MG63 (cell line): ENCODE results near the gene KLHL29. TPM values are rescaled to one million over a fixed set of nuclear protein-coding genes. Genes with fewer than 3 reads are reported as not detected.

Source experiments
- DNase-seq: peaks from one replicate; pipeline ENCODE4 v3.0.0-alpha.2; 2020
- H3K27me3 ChIP-seq: fragments of 250-450 bp; sonication (Bioruptor Pico); 2 replicates; pipeline ENCODE4 v1.5.1; 2020; ENCODE audit warnings: mild to moderate bottlenecking, moderate library complexity
- H3K36me3 ChIP-seq: fragments of 250-450 bp; sonication (Bioruptor Pico); 2 replicates; pipeline ENCODE4 v1.5.1; 2020; ENCODE audit warnings: mild to moderate bottlenecking, moderate library complexity
- H3K4me3 ChIP-seq: fragments of 250-450 bp; sonication (Bioruptor Pico); 2 replicates; pipeline ENCODE4 v1.5.1; 2020; ENCODE audit warnings: mild to moderate bottlenecking, moderate library complexity
- H3K9me3 ChIP-seq: fragments of 250-450 bp; sonication (Bioruptor Pico); 2 replicates; pipeline ENCODE4 v1.5.1; 2020; ENCODE audit warnings: mild to moderate bottlenecking, moderate library complexity
- total RNA-seq: library from RNA; depleted of rRNA; stranded (reverse); fragments of >200 nt; shearing (Covaris generic); gene quantifications from 2 replicates; pipeline ENCODE4 v1.2.3, GENCODE V29; 2014; ENCODE audit warnings: low replicate concordance

Gene KLHL29
- total RNA-seq, 1 experiment from 2014 or later, result 1.5 TPM

DNA sequence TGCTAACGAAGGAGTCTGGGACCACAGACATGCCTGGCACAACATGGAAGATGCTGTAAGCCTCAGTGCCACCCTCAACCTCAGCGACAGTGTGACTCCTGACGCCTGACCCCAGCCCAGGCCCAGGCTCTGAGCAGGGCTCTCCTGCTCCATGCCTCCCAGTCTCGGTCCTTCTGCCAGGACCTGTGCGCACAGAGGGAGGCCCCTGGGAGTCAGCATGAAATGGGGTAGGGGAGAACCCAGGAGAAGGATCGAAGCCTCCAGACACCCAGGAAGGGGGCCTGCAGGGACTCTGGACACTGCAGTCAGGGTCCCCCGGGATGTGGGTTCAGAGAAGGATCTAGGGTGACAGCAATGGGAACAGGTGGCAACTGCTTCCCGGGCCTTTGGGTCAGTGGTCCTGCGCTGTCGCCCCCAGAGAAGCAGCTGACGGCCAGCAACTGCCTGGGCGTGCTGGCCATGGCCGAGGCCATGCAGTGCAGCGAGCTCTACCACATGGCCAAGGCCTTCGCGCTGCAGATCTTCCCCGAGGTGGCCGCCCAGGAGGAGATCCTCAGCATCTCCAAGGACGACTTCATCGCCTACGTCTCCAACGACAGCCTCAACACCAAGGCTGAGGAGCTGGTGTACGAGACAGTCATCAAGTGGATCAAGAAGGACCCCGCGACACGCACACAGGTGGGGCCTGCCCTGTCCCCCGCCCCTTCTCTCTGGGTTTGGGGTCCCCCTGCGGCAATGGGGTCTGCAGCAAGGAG lies 308.0 kb downstream of the KLHL29 start:
- H3K27me3 ChIP-seq, result no peaks in the 10 kb centered on the region
- H3K36me3 ChIP-seq, result peaks cover 8% of the 10 kb centered on the region; the same call in 1 of the 2 replicates
- no peaks in the 10 kb centered on the region for H3K9me3 ChIP-seq
- no peak for DNase-seq
- no peak overlapping the region for H3K4me3 ChIP-seq

DNA sequence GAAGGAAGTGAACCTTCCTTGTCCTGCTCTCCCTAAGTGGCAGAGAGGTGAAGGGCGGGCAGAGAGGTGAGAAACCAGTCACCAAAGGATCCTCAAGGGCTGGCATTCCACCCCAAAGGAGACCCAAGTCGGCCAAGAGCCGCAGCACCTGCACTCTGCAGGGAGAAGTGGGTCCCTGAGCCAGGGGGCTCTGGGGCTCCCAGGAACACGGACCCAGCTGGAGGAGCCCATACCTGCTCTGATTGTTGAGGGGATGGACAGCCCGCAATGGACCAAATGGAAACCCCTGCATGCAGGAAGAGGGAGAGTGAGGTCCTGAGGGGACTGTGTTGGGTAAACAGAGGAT lies 308.6 kb downstream of the KLHL29 start:
- DNase-seq, result no peak
- Histone ChIP-seq H3K36me3 (peaks cover 8% of the 10 kb centered on the region; the same call in 1 of the 2 replicates), H3K4me3 (no peak overlapping the region), H3K27me3 (no peaks in the 10 kb centered on the region), H3K9me3 (no peaks in the 10 kb centered on the region)

DNA sequence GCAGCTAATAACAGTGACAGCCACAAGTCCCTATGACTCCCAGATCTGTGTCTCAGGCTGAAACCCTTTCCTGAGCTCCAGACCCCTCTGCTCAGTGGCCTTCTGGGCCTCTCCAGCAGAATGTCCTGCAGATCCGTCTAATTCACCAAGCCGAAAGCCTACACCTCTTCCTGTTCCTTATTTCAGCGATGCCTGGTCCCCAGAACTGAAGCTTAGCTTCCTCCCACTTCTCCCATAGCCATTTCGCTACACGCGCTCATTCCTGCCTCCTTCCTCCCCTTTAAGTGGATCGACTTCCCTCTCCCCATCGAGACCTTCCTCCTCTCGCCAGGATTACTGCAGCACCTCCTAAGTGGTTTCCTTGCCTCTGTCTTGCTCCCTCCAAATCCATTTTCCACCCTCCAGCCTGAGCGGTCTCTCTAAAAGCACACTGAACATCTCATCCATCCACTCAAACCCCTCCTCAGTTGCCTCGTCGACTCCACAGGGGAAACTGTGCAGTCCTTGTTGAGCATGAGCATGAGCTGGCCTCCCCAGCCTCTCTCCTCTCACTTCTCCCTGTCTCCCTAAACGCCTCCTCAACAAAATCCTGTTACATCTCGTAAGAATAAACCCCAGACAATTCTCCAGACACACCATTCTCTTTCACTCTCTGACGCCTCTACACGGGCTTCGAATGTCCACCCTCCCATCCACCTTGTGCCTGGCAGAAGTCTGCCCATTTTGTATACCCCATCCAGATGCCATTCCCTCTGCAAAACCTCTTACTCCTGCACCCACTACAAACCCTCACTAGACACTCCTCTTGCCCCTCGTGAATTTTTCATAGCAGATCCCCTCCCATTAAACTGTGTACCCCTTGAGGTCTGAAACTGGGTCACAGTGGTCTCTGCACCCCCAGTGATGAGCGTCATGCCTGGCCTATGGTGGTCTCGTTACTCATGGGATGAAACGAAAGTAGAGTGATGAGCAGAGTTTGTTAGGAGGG lies 309.4 kb downstream of the KLHL29 start:
- Histone ChIP-seq H3K27me3 (no peaks in the 10 kb centered on the region), H3K36me3 (peaks cover 11% of the 10 kb centered on the region), H3K9me3 (no peaks in the 10 kb centered on the region), H3K4me3 (no peak overlapping the region)
- DNase-seq, result no peak

DNA sequence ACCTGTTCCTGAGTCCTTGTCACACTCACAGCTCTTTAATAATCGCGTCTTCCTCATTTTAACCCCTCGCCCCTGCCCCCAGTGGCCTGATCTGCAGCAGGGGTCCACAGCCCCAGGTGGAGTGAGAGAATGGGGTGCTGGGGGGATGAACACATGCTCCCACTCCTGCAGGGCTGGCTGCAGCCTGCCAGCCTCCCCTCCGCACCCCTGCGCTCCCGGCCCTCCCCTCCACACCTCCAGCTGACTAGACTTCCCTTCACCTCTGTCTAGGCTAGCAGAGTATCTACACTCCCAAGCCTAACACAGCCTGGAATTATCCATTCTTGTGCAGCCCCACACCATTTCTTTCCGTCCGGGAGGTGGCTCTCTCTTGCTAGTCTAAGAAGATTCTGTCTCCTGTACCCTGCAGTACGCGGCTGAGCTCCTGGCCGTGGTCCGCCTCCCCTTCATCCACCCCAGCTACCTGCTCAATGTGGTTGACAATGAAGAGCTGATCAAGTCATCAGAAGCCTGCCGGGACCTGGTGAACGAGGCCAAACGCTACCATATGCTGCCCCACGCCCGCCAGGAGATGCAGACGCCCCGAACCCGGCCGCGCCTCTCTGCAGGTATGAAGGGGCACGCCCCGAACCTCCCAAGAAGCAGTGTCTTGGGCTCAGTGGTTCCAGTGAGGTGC lies 310.4 kb downstream of the KLHL29 start:
- no peak for DNase-seq
- Histone ChIP-seq H3K36me3 (peaks cover 19% of the 10 kb centered on the region), H3K4me3 (no peak overlapping the region), H3K27me3 (no peaks in the 10 kb centered on the region), H3K9me3 (peaks cover 5% of the 10 kb centered on the region; the same call in 1 of the 2 replicates)

DNA sequence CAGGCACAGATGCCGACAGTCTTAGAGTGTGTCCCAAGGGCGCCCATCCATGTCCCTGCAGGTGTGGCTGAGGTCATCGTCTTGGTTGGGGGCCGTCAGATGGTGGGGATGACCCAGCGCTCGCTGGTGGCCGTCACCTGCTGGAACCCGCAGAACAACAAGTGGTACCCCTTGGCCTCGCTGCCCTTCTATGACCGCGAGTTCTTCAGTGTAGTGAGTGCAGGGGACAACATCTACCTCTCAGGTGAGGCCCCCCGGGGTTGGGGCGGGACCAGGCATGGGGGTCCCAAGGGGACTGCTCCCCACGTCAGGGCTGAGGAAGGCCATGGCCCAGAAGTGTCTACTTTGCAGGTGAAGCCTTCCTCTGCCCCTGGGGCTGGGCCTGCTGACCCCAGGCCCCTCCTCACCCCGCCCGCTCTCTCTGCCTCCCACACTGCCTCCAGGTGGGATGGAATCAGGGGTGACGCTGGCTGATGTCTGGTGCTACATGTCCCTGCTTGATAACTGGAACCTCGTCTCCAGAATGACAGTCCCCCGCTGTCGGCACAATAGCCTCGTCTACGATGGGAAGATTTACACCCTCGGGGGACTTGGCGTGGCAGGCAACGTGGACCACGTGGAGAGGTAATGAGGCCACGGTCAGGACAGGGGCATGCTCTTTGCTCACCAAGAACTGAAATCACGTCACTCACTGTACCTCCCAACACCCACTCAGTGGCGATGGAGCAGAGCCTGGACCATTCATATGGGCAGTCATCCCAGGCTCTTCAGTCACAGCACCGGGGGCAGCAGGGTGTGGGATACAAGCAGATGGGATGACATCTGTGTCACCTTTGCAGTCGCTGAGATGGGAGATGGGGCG lies 311.1 kb downstream of the KLHL29 start:
- peaks cover 5% of the 10 kb centered on the region; the same call in 1 of the 2 replicates for H3K9me3 ChIP-seq
- no peak overlapping the region for H3K4me3 ChIP-seq
- no peak for DNase-seq
- peaks cover 24% of the 10 kb centered on the region for H3K36me3 ChIP-seq
- no peaks in the 10 kb centered on the region for H3K27me3 ChIP-seq

DNA sequence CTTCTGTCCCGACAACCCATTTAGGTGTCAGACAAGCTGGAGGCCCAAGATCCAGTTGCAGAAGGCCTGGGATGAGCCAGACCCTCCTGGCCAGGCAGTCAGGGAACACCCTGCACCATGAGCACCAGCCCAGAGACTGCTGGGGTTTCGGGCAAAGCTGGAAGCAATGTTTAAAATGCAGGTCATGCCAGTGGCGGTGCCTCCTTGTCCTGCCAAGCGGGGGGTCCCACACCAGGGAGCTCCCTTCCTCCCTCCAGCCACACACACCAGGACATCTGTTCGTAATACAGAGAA lies 311.7 kb downstream of the KLHL29 start:
- peaks cover 5% of the 10 kb centered on the region; the same call in 1 of the 2 replicates for H3K9me3 ChIP-seq
- no peak overlapping the region for H3K4me3 ChIP-seq
- no peak for DNase-seq
- H3K36me3 ChIP-seq, result peaks cover 24% of the 10 kb centered on the region
- no peaks in the 10 kb centered on the region for H3K27me3 ChIP-seq

DNA sequence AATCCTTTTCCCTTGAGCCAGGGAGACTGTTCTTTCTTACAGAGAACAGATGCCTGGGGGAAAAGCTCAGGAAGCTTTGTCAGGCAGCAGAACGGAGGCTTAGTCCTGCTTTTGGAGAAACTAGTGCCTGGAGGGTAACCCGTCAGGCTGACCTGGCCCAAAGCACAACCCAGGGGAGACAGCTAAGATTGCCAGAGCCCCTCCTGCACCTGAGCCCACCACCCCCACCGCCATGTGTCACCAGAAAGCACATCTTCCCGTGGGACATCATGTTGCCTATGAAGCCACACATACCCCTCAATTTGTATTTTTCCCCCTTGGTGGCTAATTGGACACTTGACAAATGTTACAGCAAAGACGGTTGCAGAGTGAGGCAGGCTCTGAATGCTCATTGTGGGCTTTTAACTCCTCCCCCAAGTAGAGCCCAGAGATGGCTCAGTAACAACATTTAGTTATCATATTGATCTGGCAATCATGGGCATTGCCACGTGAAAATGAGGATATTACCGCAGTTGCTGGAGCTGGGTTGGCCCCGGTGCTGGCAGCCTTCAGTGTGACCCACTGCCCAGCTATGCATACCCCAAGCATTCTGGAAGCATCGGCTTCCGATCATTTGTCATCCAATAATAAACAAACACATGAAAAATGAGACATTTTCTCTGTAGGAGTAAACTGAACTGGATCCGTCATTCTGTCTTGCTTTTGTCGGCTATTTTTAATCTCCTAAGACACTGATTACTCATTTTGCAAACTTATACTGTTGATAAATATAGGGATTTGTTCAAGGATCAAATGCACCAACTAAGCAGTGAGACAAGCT lies 312.5 kb downstream of the KLHL29 start:
- H3K27me3 ChIP-seq, result no peaks in the 10 kb centered on the region

DNA sequence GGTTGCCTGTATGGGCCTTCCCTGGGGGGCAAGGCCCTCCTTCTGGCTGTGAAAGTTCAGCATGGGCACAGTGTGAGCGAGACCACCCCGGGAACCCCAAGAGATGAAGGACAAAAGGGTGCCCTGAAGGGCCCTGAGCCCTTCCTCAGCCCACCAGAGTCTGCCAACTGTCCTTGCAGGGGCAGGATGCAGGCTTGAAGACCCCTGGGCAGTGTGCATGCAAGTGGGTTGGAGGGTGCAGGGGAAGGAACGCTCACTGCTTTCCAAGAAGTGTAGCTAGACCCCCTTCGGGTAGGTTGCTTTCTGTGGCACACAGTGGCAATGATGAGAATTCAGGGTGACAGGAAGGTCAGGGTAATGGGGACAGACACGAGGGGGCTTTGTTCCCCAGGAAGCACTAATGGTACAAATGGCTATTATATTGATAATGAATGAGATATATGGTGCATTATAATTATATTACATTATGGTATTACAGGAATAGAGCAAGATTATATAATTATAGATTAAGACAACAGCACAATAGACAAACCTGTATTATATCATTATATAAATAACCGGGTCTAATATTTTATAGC lies 313.2 kb downstream of the KLHL29 start:
- Histone ChIP-seq H3K27me3 (no peaks in the 10 kb centered on the region), H3K4me3 (no peak overlapping the region), H3K9me3 (peaks cover 5% of the 10 kb centered on the region; the same call in 1 of the 2 replicates), H3K36me3 (peaks cover 24% of the 10 kb centered on the region)
- DNase-seq, result no peak

More for the DNA sequence above, 312.5 kb downstream of the KLHL29 start:
- Histone ChIP-seq H3K4me3 (no peak overlapping the region), H3K9me3 (peaks cover 5% of the 10 kb centered on the region; the same call in 1 of the 2 replicates), H3K36me3 (peaks cover 24% of the 10 kb centered on the region)
- DNase-seq, result peak; percentile 88

DNA sequence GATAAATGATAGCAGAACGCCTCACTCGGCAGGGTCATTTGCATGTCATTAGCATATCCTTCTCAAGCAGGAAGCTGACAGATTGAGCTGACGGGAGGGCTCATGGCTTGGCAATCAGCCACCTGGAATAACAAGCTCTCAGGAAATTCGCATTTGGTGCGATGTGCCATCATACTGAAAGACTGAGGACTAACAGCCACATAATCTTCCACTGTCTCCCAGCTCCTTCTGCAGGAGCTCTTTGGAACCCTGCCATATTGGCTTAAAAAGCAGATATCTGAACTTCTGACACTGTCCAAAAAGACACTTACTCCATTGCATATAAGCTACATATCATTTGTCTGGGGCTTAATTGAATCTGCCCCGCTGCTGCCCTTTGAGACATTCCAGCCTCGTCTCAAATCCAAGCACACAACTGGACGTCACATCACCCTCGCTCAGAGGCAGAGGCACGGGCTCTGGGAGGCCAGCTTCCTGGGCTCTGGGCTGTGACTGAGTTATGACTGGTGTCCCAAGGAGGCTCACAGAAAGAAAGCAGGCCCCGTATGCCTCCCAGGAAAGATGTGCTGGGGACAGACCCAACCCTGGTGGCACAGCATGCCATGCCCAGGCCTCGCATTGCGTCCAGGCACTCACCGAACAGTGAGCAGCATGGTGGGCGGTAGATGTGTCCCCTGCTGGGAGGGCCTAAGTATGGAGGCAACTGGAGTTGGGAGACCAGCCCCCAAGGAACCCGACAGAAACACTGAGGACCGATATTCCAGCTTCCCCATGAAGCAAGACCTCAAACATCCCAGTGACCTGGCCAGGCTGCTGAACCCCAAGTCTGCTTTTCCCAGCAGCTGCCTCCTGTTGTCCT lies 314.0 kb downstream of the KLHL29 start:
- peaks cover 24% of the 10 kb centered on the region for H3K36me3 ChIP-seq
- no peak overlapping the region for H3K4me3 ChIP-seq
- no peaks in the 10 kb centered on the region for H3K27me3 ChIP-seq
- peak; percentile 36 for DNase-seq
- H3K9me3 ChIP-seq, result peaks cover 5% of the 10 kb centered on the region; the same call in 1 of the 2 replicates

DNA sequence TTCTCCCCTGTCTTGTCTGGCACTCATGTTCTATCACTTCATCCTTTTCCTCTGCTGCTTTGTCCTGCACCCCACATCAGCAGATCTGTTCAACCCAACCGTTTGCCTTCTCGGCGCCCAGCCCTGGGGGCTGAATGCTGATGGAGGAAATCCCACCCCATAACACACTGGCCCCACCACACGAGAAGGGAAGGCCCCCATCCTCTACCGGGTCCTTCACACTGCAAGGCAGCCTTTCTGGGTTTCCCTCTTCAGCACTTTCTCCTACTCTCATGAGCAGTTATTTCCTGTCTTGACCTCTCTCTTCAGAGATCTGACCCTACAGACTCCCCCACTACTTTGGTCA lies 314.6 kb downstream of the KLHL29 start:
- peaks cover 5% of the 10 kb centered on the region; the same call in 1 of the 2 replicates for H3K9me3 ChIP-seq
- H3K36me3 ChIP-seq, result peaks cover 24% of the 10 kb centered on the region
- no peaks in the 10 kb centered on the region for H3K27me3 ChIP-seq
- no peak for DNase-seq
- H3K4me3 ChIP-seq, result no peak overlapping the region

DNA sequence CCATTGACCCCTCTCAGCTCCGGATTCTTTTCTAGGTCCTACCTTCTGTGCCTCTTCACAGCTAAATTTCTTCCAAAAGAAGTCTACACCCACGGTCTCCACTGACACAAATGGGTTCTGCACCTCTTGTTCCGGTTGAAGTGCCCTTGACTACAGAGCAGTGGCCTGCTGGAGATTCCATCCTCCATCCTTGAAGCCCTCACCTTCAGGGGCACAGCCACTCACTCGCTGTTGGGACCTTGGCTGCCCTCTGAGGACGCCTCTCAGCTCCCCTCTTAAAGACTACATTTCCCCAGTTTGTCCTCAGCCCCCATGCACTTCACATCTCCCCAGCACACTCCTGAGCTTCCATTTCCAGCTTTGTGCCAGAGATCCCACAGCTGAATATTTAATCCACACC lies 315.6 kb downstream of the KLHL29 start:
- Histone ChIP-seq H3K27me3 (no peaks in the 10 kb centered on the region), H3K36me3 (peaks cover 24% of the 10 kb centered on the region), H3K9me3 (peaks cover 5% of the 10 kb centered on the region; the same call in 1 of the 2 replicates), H3K4me3 (no peak overlapping the region)
- no peak for DNase-seq

DNA sequence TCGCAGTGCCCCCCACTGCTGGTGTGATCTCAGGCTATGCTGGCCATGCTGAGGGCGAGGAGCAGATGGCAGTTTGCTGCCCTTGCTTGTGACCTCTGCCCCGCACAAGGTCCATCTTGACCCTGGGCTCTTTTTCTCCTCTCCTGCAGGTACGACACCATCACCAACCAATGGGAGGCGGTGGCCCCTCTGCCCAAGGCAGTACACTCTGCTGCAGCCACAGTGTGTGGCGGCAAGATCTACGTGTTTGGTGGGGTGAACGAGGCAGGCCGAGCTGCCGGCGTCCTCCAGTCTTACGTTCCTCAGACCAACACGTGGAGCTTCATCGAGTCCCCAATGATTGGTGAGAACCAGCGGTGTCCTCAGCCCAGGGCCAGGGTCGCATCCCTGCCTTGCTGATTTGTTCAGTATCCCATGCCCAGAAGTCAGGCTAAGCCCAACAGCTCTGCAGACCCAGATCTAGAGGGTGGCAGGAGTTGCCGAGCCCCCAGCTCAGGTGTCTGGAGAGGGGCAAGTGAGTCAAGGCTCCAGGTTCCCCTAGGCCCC lies 318.1 kb downstream of the KLHL29 start:
- Histone ChIP-seq H3K27me3 (no peaks in the 10 kb centered on the region), H3K36me3 (peaks cover 15% of the 10 kb centered on the region)
- no peak for DNase-seq

DNA sequence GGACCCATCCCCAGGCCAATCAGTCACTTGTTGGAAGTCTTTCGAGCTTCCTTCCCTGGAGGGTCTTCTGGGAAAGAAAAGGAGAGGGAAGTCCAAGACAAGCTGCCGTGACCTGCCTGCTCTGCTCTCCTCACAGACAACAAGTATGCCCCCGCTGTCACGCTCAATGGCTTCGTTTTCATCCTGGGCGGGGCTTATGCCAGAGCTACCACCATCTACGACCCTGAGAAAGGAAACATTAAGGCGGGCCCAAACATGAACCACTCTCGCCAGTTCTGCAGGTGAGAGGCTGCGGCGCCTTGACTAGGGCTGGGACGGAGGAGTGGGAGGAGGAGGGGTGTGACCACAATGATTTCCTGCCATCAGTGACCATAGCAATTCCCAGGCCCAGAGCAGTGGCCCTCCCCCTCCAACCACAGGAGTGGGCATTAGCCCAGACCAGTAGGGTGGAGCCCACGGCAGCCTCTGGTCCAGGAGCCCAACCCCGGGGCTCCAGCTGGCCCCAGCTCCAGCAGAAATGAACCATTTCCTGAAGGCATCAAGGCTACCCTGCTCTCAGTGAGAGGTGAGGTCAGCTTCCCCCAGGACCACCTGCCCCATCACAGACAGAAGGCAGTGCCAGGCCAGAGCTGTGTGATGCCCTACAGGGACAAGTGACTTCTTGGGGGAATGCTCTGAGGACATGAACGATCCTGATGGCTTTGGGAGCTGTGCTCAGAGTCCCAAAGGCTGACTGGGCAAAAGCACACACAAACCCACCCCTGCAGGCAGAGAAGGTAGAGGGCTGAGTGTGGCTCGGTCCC lies 318.8 kb downstream of the KLHL29 start:
- Histone ChIP-seq H3K4me3 (no peak overlapping the region), H3K27me3 (no peaks in the 10 kb centered on the region), H3K36me3 (peaks cover 17% of the 10 kb centered on the region), H3K9me3 (peaks cover 5% of the 10 kb centered on the region; the same call in 1 of the 2 replicates)
- DNase-seq, result no peak

More for the DNA sequence above, 318.1 kb downstream of the KLHL29 start:
- Histone ChIP-seq H3K9me3 (peaks cover 5% of the 10 kb centered on the region; the same call in 1 of the 2 replicates), H3K4me3 (no peak overlapping the region)
